ENCODE results near the gene DKKL1. TPM values are rescaled to one million over a fixed set of nuclear protein-coding genes. Genes with fewer than 3 reads are reported as not detected.

DKKL1 gene
- total RNA-seq, 1 experiment from 2014 or later, result 2.4 TPM

GRCh38 chr19:49383599-49383998, 19.9 kb downstream of the DKKL1 start (continued):
- no peak for TF ChIP-seq ATF2 (CRISPR knock-in tag; IDR thresholded peaks at IDR 0.05; ENCODE audit: borderline replicate concordance, low read depth)
- TF ChIP-seq ZNF219 (CRISPR knock-in tag; IDR thresholded peaks at IDR 0.05; ENCODE audit: borderline replicate concordance), result no peak
- no peak for TF ChIP-seq SMAD3 (CRISPR knock-in tag; IDR thresholded peaks at IDR 0.05; ENCODE audit: borderline replicate concordance)
- TF ChIP-seq RORB (CRISPR knock-in tag; IDR thresholded peaks at IDR 0.05), result no peak
- no peak for TF ChIP-seq ESRRA (CRISPR knock-in tag; IDR thresholded peaks at IDR 0.05; ENCODE audit: borderline replicate concordance)
- no peak for TF ChIP-seq ZBTB43 (CRISPR knock-in tag; IDR thresholded peaks at IDR 0.05)
- TF ChIP-seq SMAD4 (CRISPR knock-in tag; IDR thresholded peaks at IDR 0.05), result no peak
- TF ChIP-seq ZNF423 (CRISPR knock-in tag; IDR thresholded peaks at IDR 0.05), result no peak
- TF ChIP-seq MAX (CRISPR knock-in tag; IDR thresholded peaks at IDR 0.05), result no peak

GRCh38 chr19:49387936-49388372, 24.3 kb downstream of the DKKL1 start, which contains the start of gene KASH5:
Gene KASH5 (plus strand): TSS chr19:49388249. CDS start chr19:49390884, 2,635 bp downstream.
- H3K27ac Mint-ChIP-seq, result no peak within 1 kb of the TSS
- TF ChIP-seq SP1 (CRISPR knock-in tag; conservative IDR thresholded peaks at IDR 0.05), result no peak
- ATAC-seq, result no peak
- peaks cover 6% of the 10 kb centered on the region for H3K4me1 Mint-ChIP-seq
- no peak for DNase-seq (ENCODE audit: low spot score)
- H3K27me3 Mint-ChIP-seq (ENCODE audit: low read depth), result peaks cover 16% of the 10 kb centered on the region
- ChIA-PET POLR2A (interaction anchor here (0.6 kb wide), 1 partner anchor 32 kb away, joined by 3 read pairs; no protein-coding TSS in a partner anchor), CTCF (interaction anchor here (0.7 to 5.3 kb wide), 2 partner anchors 31 to 60 kb away, joined by 4 to 120 read pairs; partner anchors contain the start of gene PTH2)
- no peaks in the 10 kb centered on the region for H3K36me3 Mint-ChIP-seq
- H3K4me3 Mint-ChIP-seq, result no peak within 1 kb of the TSS
- peaks cover 5% of the 10 kb centered on the region for H3K9me3 Mint-ChIP-seq

- H3K36me3 Mint-ChIP-seq, result no peaks in the 10 kb centered on the region
- ChIA-PET POLR2A (no interaction called here), CTCF (interaction anchor here (0.6 to 5.3 kb wide), 7 partner anchors 26 to 67 kb away, joined by 3 to 120 read pairs (median 6); partner anchors contain the start of genes DKKL1, GFY and PTH2)
- no peak overlapping the region for H3K27ac Mint-ChIP-seq
- H3K4me3 Mint-ChIP-seq, result no peak overlapping the region
- no peak for ATAC-seq
- TF ChIP-seq ZNF138 (CRISPR knock-in tag; conservative IDR thresholded peaks at IDR 0.05), result no peak
- peaks cover 16% of the 10 kb centered on the region for H3K27me3 Mint-ChIP-seq (ENCODE audit: low read depth)
- H3K4me1 Mint-ChIP-seq, result peaks cover 13% of the 10 kb centered on the region
- no peak for DNase-seq (ENCODE audit: low spot score)
- no peaks in the 10 kb centered on the region for H3K9me3 Mint-ChIP-seq
Measured at GRCh38 chr19:49389406-49389805, 25.7 kb downstream of the DKKL1 start.

- DNase-seq (ENCODE audit: low spot score) (no peak), ATAC-seq (no peak)
- H3K4me3 Mint-ChIP-seq, result no peak overlapping the region
- H3K4me1 Mint-ChIP-seq, result peaks cover 16% of the 10 kb centered on the region
- H3K27me3 Mint-ChIP-seq (ENCODE audit: low read depth), result peaks cover 16% of the 10 kb centered on the region
- ChIA-PET CTCF (interaction anchor here (0.6 to 5.3 kb wide), 8 partner anchors 27 to 295 kb away, joined by 4 to 120 read pairs (median 18); partner anchors contain the start of genes DKKL1, GFY, PTH2 and SLC17A7), POLR2A (interaction anchor here (1.8 kb wide), 1 partner anchor 13 kb away, joined by 7 read pairs; no protein-coding TSS in a partner anchor)
- no peaks in the 10 kb centered on the region for H3K9me3 Mint-ChIP-seq
- no peak overlapping the region for H3K27ac Mint-ChIP-seq
- no peaks in the 10 kb centered on the region for H3K36me3 Mint-ChIP-seq
- no peak for TF ChIP-seq ATF3 (CRISPR knock-in tag; conservative IDR thresholded peaks at IDR 0.05)
- no peak for TF ChIP-seq SMAD4 (CRISPR knock-in tag; IDR thresholded peaks at IDR 0.05)
- TF ChIP-seq E2F1 (CRISPR knock-in tag; IDR thresholded peaks at IDR 0.05), result no peak
- TF ChIP-seq PREB (CRISPR knock-in tag; IDR thresholded peaks at IDR 0.05; ENCODE audit: borderline replicate concordance), result no peak
- no peak for TF ChIP-seq ESRRA (CRISPR knock-in tag; IDR thresholded peaks at IDR 0.05; ENCODE audit: borderline replicate concordance)
- no peak for TF ChIP-seq ZNF671 (CRISPR knock-in tag; IDR thresholded peaks at IDR 0.05)
- TF ChIP-seq RELA (CRISPR knock-in tag; IDR thresholded peaks at IDR 0.05; ENCODE audit: borderline replicate concordance), result no peak
- TF ChIP-seq ZNF232 (CRISPR knock-in tag; IDR thresholded peaks at IDR 0.05), result no peak
- TF ChIP-seq NFE2L1 (CRISPR knock-in tag; IDR thresholded peaks at IDR 0.05), result no peak
- no peak for TF ChIP-seq PRDM15 (CRISPR knock-in tag; IDR thresholded peaks at IDR 0.05)
Measured at GRCh38 chr19:49390131-49390928, 26.7 kb downstream of the DKKL1 start.
